HepG2 (cell line): Measurements from ENCODE around the gene NOTUM. TPM values are rescaled to one million over a fixed set of nuclear protein-coding genes. Genes with fewer than 3 reads are reported as not detected.

Experiments
- AHDC1 ChIP-seq: sonication (generic); formaldehyde crosslinking; IDR thresholded peaks from 2 replicates; pipeline ENCODE4 v1.5.1; 2020; ENCODE audit warnings: mild to moderate bottlenecking, missing genetic modification reagents, borderline replicate concordance
- ATF1 ChIP-seq: IDR thresholded peaks from 2 replicates; pipeline ENCODE4 v1.6.1; 2016; ENCODE audit warnings: mild to moderate bottlenecking, control low read depth
- BRF2 ChIP-seq: sonication (generic); formaldehyde crosslinking; IDR thresholded peaks from 2 replicates; pipeline ENCODE4 v1.8.1; 2022; ENCODE audit warnings: mild to moderate bottlenecking, missing genetic modification reagents
- ERF ChIP-seq: IDR thresholded peaks from 2 replicates; pipeline ENCODE4 v1.6.1; 2018; ENCODE audit warnings: missing biosample characterization, missing genetic modification reagents
- FOXM1 ChIP-seq: sonication (generic); formaldehyde crosslinking; IDR thresholded peaks from 2 replicates; pipeline ENCODE4 v1.5.0; 2020; ENCODE audit warnings: missing genetic modification reagents
- FOXP4 ChIP-seq: sonication (generic); formaldehyde crosslinking; IDR thresholded peaks from 2 replicates; pipeline ENCODE4 v1.4.0; 2020; ENCODE audit warnings: missing genetic modification reagents
- IKZF4 ChIP-seq: sonication (generic); formaldehyde crosslinking; IDR thresholded peaks from 2 replicates; pipeline ENCODE4 v1.5.1; 2020; ENCODE audit warnings: borderline replicate concordance, mild to moderate bottlenecking, low read depth, missing genetic modification reagents; ENCODE audit errors: not compliant biosample characterization
- KMT2A ChIP-seq: sonication (generic); formaldehyde crosslinking; IDR thresholded peaks from 2 replicates; pipeline ENCODE4 v1.4.0; 2020; ENCODE audit warnings: missing genetic modification reagents
- MYC ChIP-seq: sonication (generic); formaldehyde crosslinking; IDR thresholded peaks from 2 replicates; pipeline ENCODE4 v1.9.0; 2021; ENCODE audit warnings: missing genetic modification reagents, borderline replicate concordance
- MYPOP ChIP-seq: sonication (generic); formaldehyde crosslinking; IDR thresholded peaks from 2 replicates; pipeline ENCODE4 v1.8.1; 2023; ENCODE audit warnings: mild to moderate bottlenecking, moderate library complexity, missing genetic modification reagents
- NFE2 ChIP-seq: sonication (generic); formaldehyde crosslinking; IDR thresholded peaks from 2 replicates; pipeline ENCODE4 v1.4.0; 2020; ENCODE audit warnings: missing genetic modification reagents
- TEAD2 ChIP-seq: sonication (generic); formaldehyde crosslinking; IDR thresholded peaks from 2 replicates; pipeline ENCODE4 v1.9.0; 2021; ENCODE audit warnings: missing genetic modification reagents
- TOPORS ChIP-seq: sonication (generic); formaldehyde crosslinking; IDR thresholded peaks from 2 replicates; pipeline ENCODE4 v1.8.0; 2023; ENCODE audit warnings: mild to moderate bottlenecking, missing genetic modification reagents
- TP53 ChIP-seq: sonication (generic); formaldehyde crosslinking; conservative IDR thresholded peaks from 2 replicates; pipeline ENCODE4 v1.4.0; 2020; ENCODE audit warnings: missing genetic modification reagents
- ZC3H4 ChIP-seq: sonication (generic); formaldehyde crosslinking; IDR thresholded peaks from 2 replicates; pipeline ENCODE4 v1.4.0; 2020; ENCODE audit warnings: missing genetic modification reagents, borderline replicate concordance
- ZFP1 ChIP-seq: IDR thresholded peaks from 2 replicates; pipeline ENCODE4 v1.6.1; 2016
- ZNF12 ChIP-seq: sonication (generic); formaldehyde crosslinking; IDR thresholded peaks from 2 replicates; pipeline ENCODE4 v1.5.0; 2020; ENCODE audit warnings: missing genetic modification reagents
- ZNF501 ChIP-seq: sonication (generic); formaldehyde crosslinking; IDR thresholded peaks from 2 replicates; pipeline ENCODE4 v1.5.1; 2020; ENCODE audit warnings: mild to moderate bottlenecking, moderate library complexity, missing genetic modification reagents
- ZNF547 ChIP-seq: sonication (generic); formaldehyde crosslinking; IDR thresholded peaks from 2 replicates; pipeline ENCODE4 v1.5.1; 2020; ENCODE audit warnings: mild to moderate bottlenecking, missing genetic modification reagents
- ZNF652 ChIP-seq: IDR thresholded peaks from 2 replicates; pipeline ENCODE4 v1.6.1; 2016; ENCODE audit warnings: low read depth, borderline replicate concordance
- ZNF761 ChIP-seq: sonication (generic); formaldehyde crosslinking; conservative IDR thresholded peaks from 2 replicates; pipeline ENCODE4 v1.4.0; 2020; ENCODE audit warnings: mild to moderate bottlenecking, missing genetic modification reagents
- polyA plus RNA-seq, 8 experiments: library from polyadenylated mRNA; depleted of rRNA in 3 of 8; stranded (reverse) in 7 of 8; unstranded in 1 of 8; fragments of >200 nt; fragmentation: Illumina TruSeq in 4 of 8; extraction: Trizol in 4 of 8; gene quantifications; 2 replicates each; pipeline versions ENCODE4 v1.2.1 to v1.2.3, GENCODE V29; 2011 to 2016; ENCODE audit warnings: low read depth in 4 of 8, missing spikeins in 1 of 8, mixed read lengths in 1 of 8; ENCODE audit not compliant: insufficient read depth in 1 of 8
- total RNA-seq, 5 experiments: library from RNA; depleted of rRNA; stranded (reverse); fragments of >200 nt; fragmentation: Illumina TruSeq; extraction: Trizol; gene quantifications; 2 replicates each; pipeline ENCODE4 v1.2.3, GENCODE V29; 2016; ENCODE audit warnings: low read depth in 1 of 5

The NOTUM gene
- total and polyA plus RNA-seq, 2 of the 13 experiments (the other 11 are each of a cell fraction or from before 2014, with no cell fraction given), result 150 to 160 TPM

GRCh38 chr17:81991684-81992305, 30.8 kb upstream of the NOTUM start (continued):
- no peak for TF ChIP-seq AHDC1
- TF ChIP-seq TP53 (CRISPR knock-in tag), result peak; percentile 33; the same call in 1 of the 2 replicates
- peak; percentile 92; the same call in 1 of the 2 replicates for TF ChIP-seq TOPORS (CRISPR knock-in tag)
- TF ChIP-seq ZNF12 (CRISPR knock-in tag), result peak; percentile 66; the same call in 1 of the 2 replicates
- TF ChIP-seq TEAD2 (CRISPR knock-in tag), result 0 out of 2 replicates have a peak, but pooled peaks have one; percentile 78
- 0 out of 2 replicates have a peak, but pooled peaks have one; percentile 74 for TF ChIP-seq FOXM1
- peak; percentile 96 for TF ChIP-seq ZNF547 (CRISPR knock-in tag)
- peak; percentile 29; the same call in 1 of the 2 replicates for TF ChIP-seq ZNF501
- peak; percentile 39 for TF ChIP-seq IKZF4 (CRISPR knock-in tag)
- peak; percentile 85; the same call in 1 of the 2 replicates for TF ChIP-seq BRF2 (CRISPR knock-in tag)
- TF ChIP-seq MYC (CRISPR knock-in tag), result peak; percentile 93
- peak; percentile 94; the same call in 1 of the 2 replicates for TF ChIP-seq ZNF761 (CRISPR knock-in tag)
- no peak for TF ChIP-seq ATF1 (CRISPR knock-in tag)
- peak; percentile 32; the same call in 1 of the 2 replicates for TF ChIP-seq ZNF652 (CRISPR knock-in tag)
- TF ChIP-seq ERF (CRISPR knock-in tag), result peak; percentile 94
- TF ChIP-seq ZFP1 (CRISPR knock-in tag), result 0 out of 2 replicates have a peak, but pooled peaks have one; percentile 22
- no peak for TF ChIP-seq NFE2 (CRISPR knock-in tag)
- TF ChIP-seq FOXP4 (CRISPR knock-in tag), result peak; percentile 64
- TF ChIP-seq MYPOP, result peak; percentile 94
- TF ChIP-seq ZC3H4 (CRISPR knock-in tag), result no peak
- TF ChIP-seq KMT2A, result peak; percentile 69; the same call in 1 of the 2 replicates
